ENCODE data around the gene CCDC15.
A peak's percentile ranks its signal among the peaks of the same experiment; 100 is the strongest.

The CCDC15 gene

GRCh38 chr11:125056931-125057692 lies 103.1 kb downstream of the CCDC15 start:
- TF ChIP-seq GATA1 (IDR thresholded peaks at IDR 0.05; ENCODE audit: low read depth, low read length) (no peak), POLR2A (IDR thresholded peaks at IDR 0.05; ENCODE audit: low read length) (no peak)

GRCh38 chr11:125057693-125058016 lies 103.7 kb downstream of the CCDC15 start:
- DNase-seq, result no peak
- TF ChIP-seq POLR2A (IDR thresholded peaks at IDR 0.05; ENCODE audit: low read length) (no peak), GATA1 (IDR thresholded peaks at IDR 0.05; ENCODE audit: low read depth, low read length) (no peak)

More at GRCh38 chr11:125056931-125057692, 103.1 kb downstream of the CCDC15 start:
- no peak for DNase-seq

- DNase-seq, result no peak
These were observed 107.3 kb downstream of the CCDC15 start for GRCh38 chr11:125061281-125061680.

GRCh38 chr11:125062218-125062930 lies 108.4 kb downstream of the CCDC15 start:
- no peak for DNase-seq
- TF ChIP-seq POLR2A (IDR thresholded peaks at IDR 0.05; ENCODE audit: low read length) (no peak), GATA1 (IDR thresholded peaks at IDR 0.05; ENCODE audit: low read depth, low read length) (no peak)

More at GRCh38 chr11:125061281-125061680, 107.3 kb downstream of the CCDC15 start:
- TF ChIP-seq POLR2A (IDR thresholded peaks at IDR 0.05; ENCODE audit: low read length) (no peak), GATA1 (IDR thresholded peaks at IDR 0.05; ENCODE audit: low read depth, low read length) (no peak)

GRCh38 chr11:125062931-125063428 lies 109.0 kb downstream of the CCDC15 start, which contains the start of gene SLC37A2:
Gene SLC37A2, plus strand, starts transcription at chr11:125063305. Its CDS starts 63 bp downstream, at chr11:125063368.
- DNase-seq, result peak; percentile 43 to 61

GRCh38 chr11:125063429-125064043 lies 109.5 kb downstream of the CCDC15 start:
- no peak for DNase-seq
- TF ChIP-seq GATA1 (IDR thresholded peaks at IDR 0.05; ENCODE audit: low read depth, low read length), result no peak
- no peak for TF ChIP-seq POLR2A (IDR thresholded peaks at IDR 0.05; ENCODE audit: low read length)

More at GRCh38 chr11:125062931-125063428, 109.0 kb downstream of the CCDC15 start, which contains the start of gene SLC37A2:
- no peak for TF ChIP-seq GATA1 (IDR thresholded peaks at IDR 0.05; ENCODE audit: low read depth, low read length)
- peak; percentile 20 for TF ChIP-seq POLR2A (IDR thresholded peaks at IDR 0.05; ENCODE audit: low read length)

GRCh38 chr11:125064070-125064469 lies 110.1 kb downstream of the CCDC15 start:
- TF ChIP-seq POLR2A (IDR thresholded peaks at IDR 0.05; ENCODE audit: low read length) (peak; percentile 32), GATA1 (IDR thresholded peaks at IDR 0.05; ENCODE audit: low read depth, low read length) (no peak)
- no peak for DNase-seq

- DNase-seq, result peak in 1 of 2 experiments; percentile 8
- TF ChIP-seq GATA1 (IDR thresholded peaks at IDR 0.05; ENCODE audit: low read depth, low read length) (no peak), POLR2A (IDR thresholded peaks at IDR 0.05; ENCODE audit: low read length) (no peak)
These were observed 114.4 kb downstream of the CCDC15 start for GRCh38 chr11:125068368-125068767.

- peak; percentile 65 to 71 for DNase-seq
These were observed 115.0 kb downstream of the CCDC15 start for GRCh38 chr11:125069008-125069407.

GRCh38 chr11:125069796-125070195 lies 115.8 kb downstream of the CCDC15 start:
- DNase-seq, result no peak
- TF ChIP-seq GATA1 (IDR thresholded peaks at IDR 0.05; ENCODE audit: low read depth, low read length) (no peak), POLR2A (IDR thresholded peaks at IDR 0.05; ENCODE audit: low read length) (no peak)

More at GRCh38 chr11:125069008-125069407, 115.0 kb downstream of the CCDC15 start:
- TF ChIP-seq GATA1 (IDR thresholded peaks at IDR 0.05; ENCODE audit: low read depth, low read length) (no peak), POLR2A (IDR thresholded peaks at IDR 0.05; ENCODE audit: low read length) (no peak)

GRCh38 chr11:125070699-125071254 lies 116.8 kb downstream of the CCDC15 start:
- no peak for TF ChIP-seq GATA1 (IDR thresholded peaks at IDR 0.05; ENCODE audit: low read depth, low read length)
- peak; percentile 44 for TF ChIP-seq POLR2A (IDR thresholded peaks at IDR 0.05; ENCODE audit: low read length)
- DNase-seq, result peak; percentile 68 to 82

- peak in 1 of 2 experiments; percentile 25 for DNase-seq
- TF ChIP-seq POLR2A (IDR thresholded peaks at IDR 0.05; ENCODE audit: low read length) (no peak), GATA1 (IDR thresholded peaks at IDR 0.05; ENCODE audit: low read depth, low read length) (no peak)
These were observed 117.4 kb downstream of the CCDC15 start for GRCh38 chr11:125071435-125071834.

- TF ChIP-seq GATA1 (IDR thresholded peaks at IDR 0.05; ENCODE audit: low read depth, low read length) (no peak), POLR2A (IDR thresholded peaks at IDR 0.05; ENCODE audit: low read length) (no peak)
- no peak for DNase-seq
These were observed 117.8 kb downstream of the CCDC15 start for GRCh38 chr11:125071846-125072217.
